GM12878 (cell line): ENCODE measurements around the gene DEGS2. TPM values are rescaled to one million over a fixed set of nuclear protein-coding genes. Genes with fewer than 3 reads are reported as not detected.

ENCODE experiments used
- ATAC-seq: fragments of 200-7000 bp; cut with Tn5 transposase; 3 replicates; pipeline ENCODE4 v1.9.1; 2020; ENCODE audit warnings: mild to moderate bottlenecking, moderate library complexity
- BruUV-seq: library from RNA; stranded (reverse); fragments of 400-500 nt; replicated peaks from 2 replicates; lab custom pipeline; 2021; lab: Mats Ljungman, UMichigan
- CTCF ChIA-PET: fragments of 300-600 bp; sonication (Branson Sonifier 250); formaldehyde crosslinking; extraction: SDS; loops from one replicate; lab custom pipeline; 2021; ENCODE audit warnings: inconsistent platforms; lab: Yijun Ruan, JAX
- POLR2A ChIA-PET: fragments of 350-600 bp; formaldehyde crosslinking; extraction: SDS; loops from one replicate; lab custom pipeline; 2021; ENCODE audit warnings: inconsistent platforms; lab: Charles Lee
- RAD21 ChIA-PET: fragments of 300-600 bp; sonication (Branson Sonifier 250); formaldehyde crosslinking; loops from one replicate; lab custom pipeline; 2023; ENCODE audit warnings: antibody characterized with exemption; ENCODE audit not compliant: unreplicated experiment; lab: Charles Lee
- SMC1A ChIA-PET: fragments of 300-600 bp; sonication (Branson Sonifier 250); formaldehyde crosslinking; loops from one replicate; lab custom pipeline; 2023; ENCODE audit not compliant: unreplicated experiment, uncharacterized antibody; lab: Charles Lee
- DNase-seq: peaks from one replicate; pipeline ENCODE4 v3.0.0-alpha.2; 2011; ENCODE audit warnings: low read depth, low spot score
- FAIRE-seq: peaks from 3 replicates; lab custom pipeline; 2011; peaks lifted over from hg19 to GRCh38; lab: Jason Lieb, UNC
- H2AFZ ChIP-seq: 2 replicates; pipeline ENCODE4 v1.6.0; 2011; ENCODE audit warnings: low read depth, low read length, control low read depth; ENCODE audit not compliant: control insufficient read depth
- H3K27ac ChIP-seq: 2 replicates; pipeline ENCODE4 v1.5.1; 2011; ENCODE audit warnings: control low read depth; ENCODE audit not compliant: control insufficient read depth, insufficient read depth
- H3K27me3 ChIP-seq, 2 experiments: replicated peaks in 1 of 2; 2 replicates each; pipeline versions ENCODE4 v1.6.0 to v1.6.1; 2011; ENCODE audit warnings: low read length in 1 of 2; ENCODE audit not compliant: control insufficient read depth in 2 of 2, insufficient read depth in 2 of 2
- H3K36me3 ChIP-seq, 2 experiments: 2 replicates each; pipeline ENCODE4 v1.5.1; 2011; ENCODE audit warnings: low read length in 1 of 2; ENCODE audit not compliant: control insufficient read depth in 2 of 2, insufficient read depth in 2 of 2
- H3K4me1 ChIP-seq: 2 replicates; pipeline ENCODE4 v1.6.1; 2011; ENCODE audit warnings: mild to moderate bottlenecking, low read length, moderate library complexity, mixed read lengths; ENCODE audit not compliant: control insufficient read depth, insufficient read depth
- H3K4me2 ChIP-seq: 2 replicates; pipeline ENCODE4 v1.6.0; 2011; ENCODE audit warnings: control low read depth; ENCODE audit not compliant: control insufficient read depth, insufficient read depth
- H3K4me3 ChIP-seq: fragments of 200-600 bp; sonication (generic); 2 replicates; pipeline ENCODE4 v1.5.1; 2016
- H3K79me2 ChIP-seq: 2 replicates; pipeline ENCODE4 v1.6.0; 2011; ENCODE audit warnings: low read length; ENCODE audit not compliant: control insufficient read depth, insufficient read depth
- H3K9ac ChIP-seq: 2 replicates; pipeline ENCODE4 v1.8.0; 2011; ENCODE audit warnings: low read length, control low read depth, mixed read lengths; ENCODE audit not compliant: control insufficient read depth, insufficient read depth
- H3K9me3 ChIP-seq: replicated peaks from 3 replicates; pipeline ENCODE4 v1.5.1; 2011; ENCODE audit warnings: mild to moderate bottlenecking, low read length; ENCODE audit not compliant: control insufficient read depth, insufficient read depth
- H4K20me1 ChIP-seq: 2 replicates; pipeline ENCODE4 v1.6.0; 2011; ENCODE audit not compliant: control insufficient read depth, insufficient read depth
- BHLHE40 ChIP-seq, 2 experiments: fragments of 450-650 bp in 1 of 2; IDR thresholded peaks; 2 replicates each; pipeline ENCODE4 v1.6.1; 2011 to 2017; ENCODE audit warnings: low read depth in 2 of 2, borderline replicate concordance in 1 of 2, improper control_type of control experiment in 1 of 2, low read length in 1 of 2, mild to moderate bottlenecking in 1 of 2
- CREB1 ChIP-seq: IDR thresholded peaks from 2 replicates; pipeline ENCODE4 v1.6.1; 2012; ENCODE audit warnings: low read depth, mild to moderate bottlenecking, inconsistent platforms
- EGR1 ChIP-seq, 2 experiments: IDR thresholded peaks; 1 replicate in 1 of 2; 2 replicates in 1 of 2; pipeline ENCODE4 v1.6.1; 2011 to 2012; ENCODE audit warnings: low read depth in 2 of 2, low read length in 2 of 2, borderline replicate concordance in 1 of 2, mild to moderate bottlenecking in 1 of 2, moderate library complexity in 1 of 2
- HDAC2 ChIP-seq: fragments of 200-600 bp; sonication (generic); IDR thresholded peaks from 2 replicates; pipeline ENCODE4 v1.6.1; 2017
- IKZF1 ChIP-seq: fragments of 450-650 bp; conservative IDR thresholded peaks from 2 replicates; pipeline ENCODE4 v1.6.1; 2017; ENCODE audit warnings: antibody characterized with exemption, mild to moderate bottlenecking
- IKZF2 ChIP-seq, 2 experiments: fragments of 450-650 bp; IDR thresholded peaks; 2 replicates each; pipeline ENCODE4 v1.6.1; 2017; ENCODE audit warnings: mild to moderate bottlenecking in 2 of 2, moderate library complexity in 2 of 2
- RCOR1 ChIP-seq: conservative IDR thresholded peaks from 2 replicates; pipeline ENCODE4 v1.6.1; 2012; ENCODE audit warnings: low read depth, low read length, improper control_type of control experiment
- TCF12 ChIP-seq: IDR thresholded peaks from 2 replicates; pipeline ENCODE4 v1.6.1; 2011; ENCODE audit warnings: low read depth, mild to moderate bottlenecking, low read length
- ZBED1 ChIP-seq: IDR thresholded peaks from 2 replicates; pipeline ENCODE4 v1.6.1; 2016; ENCODE audit warnings: borderline replicate concordance
- WGBS: methylation state at CpG from one replicate; pipeline ENCODE4 v1.1.6; 2016; ENCODE audit warnings: low lambda C conversion rate; ENCODE audit not compliant: insufficient replicate concordance, insufficient coverage; ENCODE audit errors: missing lambda C conversion rate; 5-methylcytosine and 5-hydroxymethylcytosine counted together
- in situ Hi-C: fragments of 300-500 bp; cut with MboI; formaldehyde crosslinking; loops from 9 replicates; pipeline ENCODE4 v1.14.3; 2018; ENCODE audit warnings: mixed read lengths
- intact Hi-C: fragments of 100-400 bp; cut with micrococcal nuclease; formaldehyde crosslinking; loops from one replicate; pipeline ENCODE4 v1.14.2; 2022; ENCODE audit not compliant: unreplicated experiment
- polyA plus RNA-seq, 11 experiments: library from polyadenylated mRNA; depleted of rRNA in 4 of 11; unstranded in 6 of 11; stranded (reverse) in 5 of 11; fragments of >200 nt; fragmentation: Nextera tagmentation in 4 of 11; fragmentation: Illumina TruSeq in 1 of 11; extraction: Ambion mirVana in 4 of 11; extraction: Trizol in 1 of 11; gene quantifications; 1 replicate in 1 of 11; 2 replicates in 10 of 11; pipeline versions ENCODE4 v1.2.1 to v1.2.3, GENCODE V29; 2011 to 2016; ENCODE audit warnings: inconsistent platforms in 2 of 11, missing spikeins in 2 of 11, low read depth in 1 of 11
- total RNA-seq, 4 experiments: library from RNA; depleted of rRNA in 3 of 4; stranded (reverse); fragments of >200 nt in 3 of 4; fragmentation: Illumina TruSeq in 1 of 4; extraction: Trizol in 1 of 4; gene quantifications; 2 replicates each; pipeline versions ENCODE4 v1.2.1 to v1.2.3, GENCODE V29; 2013 to 2021
- TF ChIP-seq, protein P1 (sequence below): fragments of 450-650 bp; formaldehyde crosslinking; IDR thresholded peaks from 2 replicates; pipeline ENCODE4 v1.5.0; 2022; ENCODE audit warnings: mild to moderate bottlenecking, missing genetic modification characterization
- TF ChIP-seq, protein P2 (sequence below): IDR thresholded peaks from 2 replicates; pipeline ENCODE4 v1.6.1; 2012; ENCODE audit warnings: low read depth, low read length, improper control_type of control experiment
- TF ChIP-seq, protein P3 (sequence below): IDR thresholded peaks from 2 replicates; pipeline ENCODE4 v1.6.1; 2011; ENCODE audit warnings: borderline replicate concordance, low read depth, mild to moderate bottlenecking, moderate library complexity, low read length; ENCODE audit not compliant: insufficient read depth, poor library complexity, severe bottlenecking
- TF ChIP-seq, protein P4 (sequence below): fragments of 150-350 bp; IDR thresholded peaks from 2 replicates; pipeline ENCODE4 v1.6.1; 2014; ENCODE audit warnings: mild to moderate bottlenecking, low read depth, low read length

The DEGS2 gene
- total and polyA plus RNA-seq, 10 of the 15 experiments (the other 5 are each of a cell fraction or from before 2014, with no cell fraction given): 0.01 to 2.5 (median 0.45) TPM; not detected in 1

DNA sequence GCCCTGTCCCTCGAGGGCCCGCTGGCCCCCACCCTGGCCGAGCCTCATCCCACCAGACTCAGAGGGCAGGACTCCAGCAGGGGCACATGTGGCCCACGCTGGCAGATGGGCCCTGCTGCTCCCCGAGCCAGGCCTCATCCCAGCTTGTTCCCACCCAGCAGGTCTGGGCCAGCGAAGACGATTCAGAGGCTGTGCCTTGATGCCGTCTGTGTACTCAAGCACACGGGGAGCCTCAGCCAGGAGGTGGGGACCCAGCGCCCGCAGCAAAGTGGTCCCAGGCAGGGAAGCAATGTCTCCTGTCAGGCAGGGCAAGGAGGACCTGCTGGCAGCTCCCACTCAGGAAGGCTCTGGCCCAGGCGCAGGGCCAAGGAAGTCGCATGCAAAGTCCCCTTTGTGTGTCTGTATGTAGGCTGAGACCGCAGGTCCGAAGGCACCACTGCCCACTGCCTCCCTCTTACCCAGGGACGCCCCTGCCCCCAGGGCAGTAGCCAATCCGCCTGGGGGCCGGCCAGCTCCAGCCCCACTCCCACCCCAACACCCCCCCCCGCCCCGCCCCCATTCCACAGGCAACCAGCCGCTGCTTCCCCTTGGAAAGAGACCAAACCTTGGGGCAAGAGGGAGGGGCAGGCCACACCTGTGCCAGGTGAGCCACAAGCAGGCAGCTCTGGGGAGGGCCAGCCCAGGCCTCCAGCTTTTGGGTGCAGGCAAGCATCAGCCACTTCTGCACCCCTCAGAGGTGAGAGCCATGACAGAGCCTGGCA is 9.4 kb downstream of the DEGS2 start:
- Histone ChIP-seq H3K4me1 (no peaks in the 10 kb centered on the region), H3K9ac (no peak overlapping the region), H3K27ac (no peak overlapping the region), H4K20me1 (no peaks in the 10 kb centered on the region), H2AFZ (no peak overlapping the region), H3K9me3 (no peaks in the 10 kb centered on the region; the same call in 2 of the 3 replicates), H3K4me2 (no peak overlapping the region), H3K4me3 (no peak overlapping the region), H3K36me3 (no peaks in the 10 kb centered on the region), H3K27me3 (no peaks in the 10 kb centered on the region), H3K79me2 (no peaks in the 10 kb centered on the region)
- BruUV-seq: no TSS peak
- no peak for FAIRE-seq
- ChIA-PET POLR2A (no interaction called here), SMC1A (no interaction called here), CTCF (no interaction called here), RAD21 (interaction anchor here (0.5 kb wide), 1 partner anchor 157 kb away, joined by 4 read pairs; no protein-coding TSS in a partner anchor)
- ATAC-seq: no peak
- WGBS: 76% methylated on average over 16 of the region's 21 CpGs
- TF ChIP-seq, protein P1, sequence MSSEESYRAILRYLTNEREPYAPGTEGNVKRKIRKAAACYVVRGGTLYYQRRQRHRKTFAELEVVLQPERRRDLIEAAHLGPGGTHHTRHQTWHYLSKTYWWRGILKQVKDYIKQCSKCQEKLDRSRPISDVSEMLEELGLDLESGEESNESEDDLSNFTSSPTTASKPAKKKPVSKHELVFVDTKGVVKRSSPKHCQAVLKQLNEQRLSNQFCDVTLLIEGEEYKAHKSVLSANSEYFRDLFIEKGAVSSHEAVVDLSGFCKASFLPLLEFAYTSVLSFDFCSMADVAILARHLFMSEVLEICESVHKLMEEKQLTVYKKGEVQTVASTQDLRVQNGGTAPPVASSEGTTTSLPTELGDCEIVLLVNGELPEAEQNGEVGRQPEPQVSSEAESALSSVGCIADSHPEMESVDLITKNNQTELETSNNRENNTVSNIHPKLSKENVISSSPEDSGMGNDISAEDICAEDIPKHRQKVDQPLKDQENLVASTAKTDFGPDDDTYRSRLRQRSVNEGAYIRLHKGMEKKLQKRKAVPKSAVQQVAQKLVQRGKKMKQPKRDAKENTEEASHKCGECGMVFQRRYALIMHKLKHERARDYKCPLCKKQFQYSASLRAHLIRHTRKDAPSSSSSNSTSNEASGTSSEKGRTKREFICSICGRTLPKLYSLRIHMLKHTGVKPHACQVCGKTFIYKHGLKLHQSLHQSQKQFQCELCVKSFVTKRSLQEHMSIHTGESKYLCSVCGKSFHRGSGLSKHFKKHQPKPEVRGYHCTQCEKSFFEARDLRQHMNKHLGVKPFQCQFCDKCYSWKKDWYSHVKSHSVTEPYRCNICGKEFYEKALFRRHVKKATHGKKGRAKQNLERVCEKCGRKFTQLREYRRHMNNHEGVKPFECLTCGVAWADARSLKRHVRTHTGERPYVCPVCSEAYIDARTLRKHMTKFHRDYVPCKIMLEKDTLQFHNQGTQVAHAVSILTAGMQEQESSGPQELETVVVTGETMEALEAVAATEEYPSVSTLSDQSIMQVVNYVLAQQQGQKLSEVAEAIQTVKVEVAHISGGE: no peak
- TF ChIP-seq BHLHE40 (IDR thresholded peaks at IDR 0.05; ENCODE audit: borderline replicate concordance in 1 of 2, low read depth in 2 of 2, low read length in 1 of 2) (no peak), IKZF1 (no peak), ZBED1 (no peak), EGR1 (IDR thresholded peaks at IDR 0.05; ENCODE audit: borderline replicate concordance in 1 of 2, low read depth in 2 of 2, low read length in 2 of 2) (no peak), TCF12 (no peak), IKZF2 (IDR thresholded peaks at IDR 0.05) (no peak), RCOR1 (no peak), HDAC2 (no peak), CREB1 (no peak)
- TF ChIP-seq, protein P2, sequence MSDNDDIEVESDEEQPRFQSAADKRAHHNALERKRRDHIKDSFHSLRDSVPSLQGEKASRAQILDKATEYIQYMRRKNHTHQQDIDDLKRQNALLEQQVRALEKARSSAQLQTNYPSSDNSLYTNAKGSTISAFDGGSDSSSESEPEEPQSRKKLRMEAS: no peak
- TF ChIP-seq, protein P3, sequence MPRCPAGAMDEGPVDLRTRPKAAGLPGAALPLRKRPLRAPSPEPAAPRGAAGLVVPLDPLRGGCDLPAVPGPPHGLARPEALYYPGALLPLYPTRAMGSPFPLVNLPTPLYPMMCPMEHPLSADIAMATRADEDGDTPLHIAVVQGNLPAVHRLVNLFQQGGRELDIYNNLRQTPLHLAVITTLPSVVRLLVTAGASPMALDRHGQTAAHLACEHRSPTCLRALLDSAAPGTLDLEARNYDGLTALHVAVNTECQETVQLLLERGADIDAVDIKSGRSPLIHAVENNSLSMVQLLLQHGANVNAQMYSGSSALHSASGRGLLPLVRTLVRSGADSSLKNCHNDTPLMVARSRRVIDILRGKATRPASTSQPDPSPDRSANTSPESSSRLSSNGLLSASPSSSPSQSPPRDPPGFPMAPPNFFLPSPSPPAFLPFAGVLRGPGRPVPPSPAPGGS: no peak
- TF ChIP-seq, protein P4, sequence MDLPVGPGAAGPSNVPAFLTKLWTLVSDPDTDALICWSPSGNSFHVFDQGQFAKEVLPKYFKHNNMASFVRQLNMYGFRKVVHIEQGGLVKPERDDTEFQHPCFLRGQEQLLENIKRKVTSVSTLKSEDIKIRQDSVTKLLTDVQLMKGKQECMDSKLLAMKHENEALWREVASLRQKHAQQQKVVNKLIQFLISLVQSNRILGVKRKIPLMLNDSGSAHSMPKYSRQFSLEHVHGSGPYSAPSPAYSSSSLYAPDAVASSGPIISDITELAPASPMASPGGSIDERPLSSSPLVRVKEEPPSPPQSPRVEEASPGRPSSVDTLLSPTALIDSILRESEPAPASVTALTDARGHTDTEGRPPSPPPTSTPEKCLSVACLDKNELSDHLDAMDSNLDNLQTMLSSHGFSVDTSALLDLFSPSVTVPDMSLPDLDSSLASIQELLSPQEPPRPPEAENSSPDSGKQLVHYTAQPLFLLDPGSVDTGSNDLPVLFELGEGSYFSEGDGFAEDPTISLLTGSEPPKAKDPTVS: no peak
- intact Hi-C loops: no loop called here
- in situ Hi-C loops: no loop called here
- no peak for DNase-seq
